ENCODE data around the gene TRABD2B.

The TRABD2B gene

DNA sequence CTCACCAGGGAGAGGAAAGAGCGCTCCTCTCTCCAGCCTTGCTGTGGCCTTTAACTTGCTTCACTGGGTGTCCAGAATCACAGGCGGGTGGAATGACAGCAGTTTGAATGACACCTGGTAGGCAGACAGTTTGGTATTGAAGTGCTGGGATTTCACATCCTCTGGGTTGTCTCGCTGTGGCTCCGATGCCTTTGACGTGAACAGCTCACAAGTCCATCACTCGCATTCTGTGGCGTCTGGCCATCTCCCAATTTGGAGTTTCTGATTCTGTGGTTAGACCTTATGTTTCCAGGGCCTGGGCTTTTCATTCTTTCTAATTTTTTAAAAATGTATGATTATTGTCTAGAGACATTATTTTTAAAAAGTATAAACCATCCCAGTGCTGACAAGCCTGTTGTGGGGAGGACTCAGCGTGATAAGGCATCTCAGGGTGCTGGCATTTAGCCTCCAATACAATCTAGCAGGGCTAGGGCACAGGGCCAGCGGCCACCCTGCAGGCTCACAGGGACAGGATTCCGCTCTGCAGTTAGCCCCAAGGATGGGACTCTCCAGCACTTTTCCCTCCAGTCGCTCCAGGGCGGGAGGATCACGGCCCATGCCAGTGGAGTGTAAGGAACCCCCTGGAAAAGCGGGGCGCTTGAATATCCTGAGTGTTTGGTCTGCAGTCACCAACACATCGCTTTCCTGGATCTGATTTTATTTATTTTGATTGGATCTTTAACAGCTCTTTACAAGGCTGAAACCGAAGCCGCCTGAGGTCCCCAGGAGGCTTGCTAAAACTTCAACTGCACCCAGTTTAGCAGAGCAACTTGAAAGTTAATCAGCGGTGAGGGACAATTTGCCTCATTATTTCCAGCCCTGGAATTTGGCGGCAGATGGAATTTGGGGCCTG, 178.3 kb downstream of the TRABD2B start:
- no peak for DNase-seq

- no peak for DNase-seq
Observed at GRCh38 chr1:47817861-47818260, 179.3 kb downstream of the TRABD2B start.

- DNase-seq = no peak
Observed at GRCh38 chr1:47816325-47817071, 180.7 kb downstream of the TRABD2B start.

DNA sequence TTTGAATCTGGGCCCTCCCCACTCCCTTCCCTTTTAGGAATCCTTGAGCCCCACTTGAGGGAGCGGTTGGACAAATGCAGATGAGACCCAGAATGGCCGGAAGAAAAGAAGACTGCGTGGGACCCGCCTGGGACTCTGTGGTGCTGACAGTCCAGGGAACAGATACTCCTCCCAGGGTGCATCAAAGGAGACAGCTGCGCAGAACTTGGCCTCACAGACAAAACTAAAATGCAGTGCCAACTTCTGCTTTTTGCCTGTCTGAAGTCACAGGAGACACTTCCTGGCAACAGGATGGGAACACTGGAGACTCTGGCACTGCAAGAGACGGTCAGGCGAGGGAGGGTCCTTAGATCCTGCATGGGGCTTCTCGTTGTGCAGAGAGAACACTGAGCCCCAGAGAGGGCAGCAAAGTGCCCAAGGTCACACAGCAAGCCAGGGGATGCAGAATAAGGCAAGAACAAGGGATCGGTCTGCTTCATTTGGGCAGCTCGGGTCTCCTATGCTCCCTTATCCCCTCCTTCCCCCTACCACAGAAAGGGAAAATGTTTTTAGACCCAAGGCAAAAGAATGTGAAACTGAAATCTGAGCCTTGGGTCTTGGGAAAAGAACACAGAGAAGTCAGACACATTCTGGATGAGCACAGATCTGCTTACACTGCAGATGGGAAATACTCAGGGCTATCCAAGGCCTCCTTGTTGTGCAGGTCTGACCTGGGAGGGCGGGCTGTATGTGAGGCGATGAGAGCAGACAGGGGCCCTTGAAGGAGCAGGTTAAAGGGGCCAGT, 182.4 kb downstream of the TRABD2B start:
- no peak for DNase-seq

- DNase-seq = no peak
Observed at GRCh38 chr1:47813970-47814369, 183.2 kb downstream of the TRABD2B start.

DNA sequence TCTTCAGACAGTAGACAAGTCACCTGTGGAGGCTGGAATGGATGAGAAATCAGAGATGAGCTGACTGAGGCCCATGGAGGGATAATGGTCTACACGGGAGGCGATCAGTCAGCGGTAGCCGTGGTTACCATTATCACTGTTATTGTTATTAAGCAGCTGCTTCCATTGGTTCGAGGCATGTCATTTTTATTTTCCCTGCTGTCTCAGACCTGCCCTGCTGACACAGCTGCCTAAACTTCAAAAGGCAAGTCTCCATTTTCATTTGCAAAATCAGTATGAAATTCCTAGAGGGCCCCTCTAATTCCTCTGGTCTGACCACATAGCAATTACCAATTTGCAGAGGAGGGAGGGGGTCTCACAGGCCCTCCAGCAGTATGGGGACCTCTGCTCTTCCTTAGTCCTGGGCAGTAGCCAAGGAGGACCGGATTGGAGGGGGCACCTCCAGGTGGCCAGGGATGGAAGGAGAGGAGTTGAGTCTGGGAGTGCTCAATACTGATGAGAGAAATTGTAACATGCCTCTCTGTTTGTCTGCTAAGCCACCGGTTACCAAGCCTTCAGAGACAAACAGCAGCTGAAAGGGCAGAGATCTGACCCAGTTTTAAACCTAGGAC, 184.2 kb downstream of the TRABD2B start:
- DNase-seq = no peak

GRCh38 chr1:47810964-47811682, 186.1 kb downstream of the TRABD2B start:
- DNase-seq = no peak

GRCh38 chr1:47809301-47810084, 187.7 kb downstream of the TRABD2B start:
- peak; percentile 38 for DNase-seq

DNA sequence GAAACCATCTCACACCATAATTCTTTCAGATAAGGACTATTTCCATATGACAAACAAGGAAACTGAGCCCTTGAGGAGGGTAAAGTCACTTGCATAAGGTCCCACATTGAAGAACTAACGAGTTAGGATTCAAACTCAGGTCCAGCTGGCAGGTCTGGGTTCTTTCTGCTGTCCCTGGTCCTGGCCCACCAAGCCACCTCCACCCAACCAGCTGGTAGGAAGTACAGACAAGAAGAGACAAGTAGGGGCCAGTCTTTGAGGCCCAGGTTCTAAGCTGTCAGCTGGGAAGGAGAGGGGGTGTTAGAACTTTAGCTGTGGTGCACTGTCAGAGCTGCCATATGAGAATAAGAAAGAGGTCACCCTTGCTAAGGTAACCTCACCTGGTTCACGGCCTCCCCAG, 188.6 kb downstream of the TRABD2B start:
- no peak for DNase-seq

- DNase-seq = peak; percentile 90
Observed at GRCh38 chr1:47805921-47806361, 191.2 kb downstream of the TRABD2B start.

DNA sequence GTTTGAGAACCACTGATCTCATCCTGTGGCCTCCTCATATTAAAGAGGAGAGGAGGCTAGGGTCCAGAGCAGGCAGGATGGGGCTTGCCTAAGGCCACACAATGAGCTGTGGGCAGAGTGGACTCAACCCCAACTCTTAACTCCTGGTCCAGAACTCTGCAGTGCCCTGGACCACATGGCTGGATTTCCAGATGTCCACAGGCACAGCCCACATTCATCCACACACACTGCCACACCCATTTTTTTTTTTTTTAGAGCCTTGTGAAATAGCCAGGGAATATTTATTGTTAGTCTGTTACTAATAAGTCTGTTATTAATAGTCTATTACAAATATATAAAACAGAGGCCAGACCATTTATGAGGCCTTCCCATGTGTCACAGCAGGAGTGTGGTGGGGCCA, 192.2 kb downstream of the TRABD2B start:
- no peak for DNase-seq

DNA sequence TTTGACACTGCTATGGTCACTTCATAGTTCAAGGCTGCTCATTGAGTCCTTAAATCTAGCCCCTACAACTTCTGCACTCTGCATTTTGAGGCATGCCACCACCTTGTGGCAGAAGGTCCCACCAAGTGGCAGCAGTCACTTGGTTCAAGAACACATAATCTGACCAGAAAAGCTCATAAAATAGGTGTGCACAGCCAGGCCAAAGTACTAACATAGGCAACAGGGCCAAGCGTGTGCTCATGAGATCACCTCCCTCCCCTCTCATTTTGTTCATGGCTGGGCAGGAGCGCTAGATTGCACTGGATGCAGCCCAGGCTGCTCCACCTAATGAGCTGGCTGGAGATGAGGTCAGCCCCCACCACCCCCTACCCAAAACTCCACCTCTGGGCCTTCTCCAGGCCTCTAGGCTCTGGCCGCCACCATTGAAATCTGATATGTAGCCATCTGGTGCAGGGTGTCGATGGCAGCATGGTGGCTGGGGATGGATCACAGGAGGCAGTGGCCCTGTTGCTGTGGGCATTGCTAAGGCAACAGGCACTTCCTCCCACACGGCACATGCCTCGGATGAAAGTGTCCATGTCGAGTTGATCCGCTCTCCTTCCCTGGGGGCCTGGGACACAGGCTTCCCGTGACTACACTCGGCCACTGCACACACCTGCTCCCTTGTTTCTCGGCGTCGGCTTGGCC, 193.2 kb downstream of the TRABD2B start:
- DNase-seq = peak; percentile 46

- DNase-seq = peak; percentile 8
Observed at GRCh38 chr1:47797575-47797974, 199.6 kb downstream of the TRABD2B start.

DNA sequence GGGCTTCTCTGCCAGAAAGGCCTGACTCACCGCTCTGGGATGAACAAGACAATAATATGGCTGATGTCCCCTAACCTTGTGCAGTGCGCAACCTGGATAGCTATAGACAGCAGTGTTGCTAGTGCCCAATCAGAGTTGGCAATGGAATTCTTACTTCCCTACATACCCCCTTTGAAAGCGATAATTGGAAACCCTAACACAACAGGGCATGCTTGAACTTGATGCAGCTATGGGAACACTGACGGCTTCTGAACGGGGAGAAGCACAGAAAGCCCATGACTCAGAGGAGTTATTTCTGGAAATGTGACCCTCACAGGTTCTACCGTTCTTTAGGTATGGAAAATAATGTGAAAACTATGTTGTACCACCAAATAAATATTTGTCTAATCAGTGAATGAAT, 200.6 kb downstream of the TRABD2B start:
- no peak for DNase-seq

- DNase-seq = no peak
Observed at GRCh38 chr1:47795102-47795501, 202.1 kb downstream of the TRABD2B start.

GRCh38 chr1:47794530-47794929, 202.7 kb downstream of the TRABD2B start:
- DNase-seq = no peak

DNA sequence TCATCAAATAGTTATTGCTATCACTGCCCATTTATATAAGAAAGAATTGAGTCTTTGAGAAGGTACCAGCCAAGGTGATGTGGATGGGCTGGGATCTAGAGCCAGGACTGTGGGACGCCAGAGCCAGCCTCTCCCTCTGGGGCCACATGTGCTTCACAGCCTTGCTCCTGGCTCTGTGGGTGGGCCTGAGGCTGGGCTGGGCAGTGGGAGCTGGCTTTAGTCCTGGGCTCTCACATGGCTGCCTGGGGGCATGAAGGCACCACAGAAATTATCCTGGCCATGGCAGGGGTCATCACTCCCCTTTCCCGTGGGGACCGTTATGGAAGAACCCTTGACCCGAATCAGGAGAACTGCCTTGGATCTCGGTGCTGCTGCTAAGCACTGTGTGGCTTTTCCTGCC, 203.1 kb downstream of the TRABD2B start:
- no peak for DNase-seq

DNA sequence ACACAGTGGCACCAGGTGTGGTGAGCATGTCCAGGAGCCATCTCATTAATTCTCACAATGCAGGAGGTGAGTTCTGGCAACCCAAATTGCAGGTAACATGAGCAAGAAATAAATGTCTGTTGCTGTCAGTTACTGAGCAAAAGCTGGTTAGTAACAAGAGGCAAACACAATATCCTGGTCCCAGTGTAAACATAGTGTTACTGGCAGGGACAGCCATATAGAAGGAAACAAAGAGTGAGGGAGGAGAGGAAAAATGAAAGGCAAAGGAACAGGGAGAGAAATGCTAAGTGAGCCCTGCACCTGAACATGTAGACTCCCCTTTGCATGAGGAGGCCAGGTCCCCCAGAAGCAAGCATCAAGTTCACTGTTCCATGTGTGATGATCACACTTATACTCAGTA, 203.6 kb downstream of the TRABD2B start:
- no peak for DNase-seq

- DNase-seq = no peak
Observed at GRCh38 chr1:47792779-47793178, 204.4 kb downstream of the TRABD2B start.

DNA sequence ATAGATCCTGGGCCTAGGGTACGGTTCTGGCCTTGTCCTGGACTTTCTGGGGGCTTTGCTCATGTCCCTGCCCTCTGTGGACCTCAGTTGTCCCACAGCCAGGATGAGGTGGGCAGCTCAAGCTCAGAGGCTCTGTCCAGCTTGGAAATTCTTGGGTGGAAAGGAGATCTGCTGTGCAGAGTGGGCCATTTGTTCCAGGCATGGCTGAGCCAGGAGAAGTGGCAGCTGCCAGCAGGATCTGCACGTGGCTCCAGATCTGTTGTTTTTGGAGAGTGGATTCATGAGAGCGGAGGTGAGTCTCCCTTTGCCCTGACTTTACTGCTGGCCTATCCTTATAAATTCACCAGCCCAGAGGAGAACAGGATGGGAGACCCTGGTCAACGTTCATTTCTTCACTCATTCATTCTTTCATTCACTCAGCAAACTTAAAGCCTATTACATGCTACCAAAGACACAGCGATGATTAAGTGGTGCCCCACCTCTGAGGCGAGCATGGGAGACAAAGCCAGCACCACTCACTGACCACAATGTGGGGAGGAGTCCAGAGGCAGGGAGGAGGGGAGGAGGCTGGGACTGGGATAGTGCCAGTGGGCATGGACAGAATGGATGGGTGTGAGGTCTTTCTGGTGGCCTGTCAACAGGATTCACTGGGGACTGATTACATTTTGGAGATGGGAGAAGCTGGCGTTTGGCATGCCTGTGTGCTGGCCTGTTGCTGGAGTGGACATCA, 205.1 kb downstream of the TRABD2B start:
- DNase-seq = no peak

Data from NCI-H1092 treated with DMSO at 0.1 percent for 48 hours (cell line).